GDM1 (cell line): ENCODE data around the gene MSI2.

Experiments used
- DNase-seq: peaks from one replicate; lab custom pipeline; 2025; lab: John Stamatoyannopoulos, UW

The MSI2 gene

DNA sequence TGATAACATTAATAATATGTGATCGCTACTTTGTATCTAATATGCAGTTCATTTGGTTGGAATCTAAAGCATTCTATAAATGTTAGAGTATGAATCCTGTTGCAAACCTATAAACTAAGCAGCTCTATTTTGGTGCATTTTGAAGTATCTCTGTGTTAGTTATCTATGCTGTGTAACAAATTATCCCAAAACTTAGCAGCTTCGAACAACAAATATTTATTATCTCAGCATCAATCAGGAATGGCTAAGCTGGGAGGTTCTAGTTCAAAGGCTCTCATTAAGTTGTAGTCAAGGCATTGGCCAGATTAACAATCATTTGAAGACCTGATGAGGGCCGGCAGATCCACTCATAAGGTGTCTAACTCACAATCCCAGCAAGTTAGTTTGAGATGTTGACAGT, 10.1 kb upstream of the MSI2 start:
- no peak for DNase-seq

DNA sequence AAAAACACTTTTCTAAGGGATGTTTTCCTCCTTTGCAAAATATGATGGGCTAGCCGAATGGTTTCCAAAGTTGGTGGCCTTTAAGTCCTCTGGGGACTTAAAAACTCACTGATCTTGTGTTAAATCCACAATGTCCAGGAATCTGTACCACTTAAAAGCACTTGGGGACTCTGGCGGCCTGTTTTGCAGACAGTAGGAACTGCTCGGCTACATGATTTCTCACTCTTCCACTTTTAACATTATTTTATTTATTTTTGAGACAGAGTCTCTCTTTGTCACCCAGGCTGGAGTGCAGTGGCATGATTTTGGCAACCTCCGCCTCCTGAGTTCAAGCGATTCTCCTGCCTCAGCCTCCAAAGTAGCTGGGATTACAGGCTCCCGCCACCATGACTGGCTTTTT, 9.1 kb upstream of the MSI2 start:
- DNase-seq: no peak

DNA sequence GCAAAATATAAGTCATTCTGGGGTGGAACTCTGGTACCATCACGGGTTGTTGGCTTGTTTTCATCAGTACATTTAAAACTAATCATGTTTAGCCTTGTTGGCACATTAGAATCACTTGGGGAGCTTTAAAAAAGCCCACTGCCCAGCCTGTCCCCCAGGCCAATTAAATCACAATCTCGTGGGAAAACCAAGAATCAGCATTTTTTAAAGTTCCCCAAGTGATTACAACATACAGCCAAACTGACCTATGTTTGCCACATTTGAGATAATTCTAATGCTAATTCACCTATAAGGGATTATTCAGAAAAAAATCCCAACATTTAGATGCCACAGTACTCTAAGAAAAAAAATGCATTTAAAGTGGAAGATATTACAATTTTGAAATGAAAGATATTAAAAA, 8.4 kb upstream of the MSI2 start:
- DNase-seq: no peak

DNA sequence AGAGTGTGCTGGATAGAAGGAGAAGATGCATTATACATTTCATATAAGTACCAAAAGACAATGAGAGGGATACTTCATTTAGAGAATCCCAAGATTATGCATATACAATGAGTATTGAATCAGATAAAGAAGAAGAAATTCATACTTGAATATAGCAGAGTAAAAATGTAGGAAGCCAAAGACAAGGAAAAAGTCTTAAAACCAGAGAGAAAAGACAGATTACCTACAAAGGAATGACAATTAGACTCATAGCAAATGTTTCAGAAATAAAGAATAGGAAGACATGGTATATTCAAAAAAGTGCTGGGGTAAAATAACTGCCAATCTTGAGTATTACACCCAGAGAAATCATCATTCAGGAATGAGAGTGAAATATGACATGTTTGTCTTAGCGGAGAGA, 6.8 kb upstream of the MSI2 start:
- no peak for DNase-seq

DNA sequence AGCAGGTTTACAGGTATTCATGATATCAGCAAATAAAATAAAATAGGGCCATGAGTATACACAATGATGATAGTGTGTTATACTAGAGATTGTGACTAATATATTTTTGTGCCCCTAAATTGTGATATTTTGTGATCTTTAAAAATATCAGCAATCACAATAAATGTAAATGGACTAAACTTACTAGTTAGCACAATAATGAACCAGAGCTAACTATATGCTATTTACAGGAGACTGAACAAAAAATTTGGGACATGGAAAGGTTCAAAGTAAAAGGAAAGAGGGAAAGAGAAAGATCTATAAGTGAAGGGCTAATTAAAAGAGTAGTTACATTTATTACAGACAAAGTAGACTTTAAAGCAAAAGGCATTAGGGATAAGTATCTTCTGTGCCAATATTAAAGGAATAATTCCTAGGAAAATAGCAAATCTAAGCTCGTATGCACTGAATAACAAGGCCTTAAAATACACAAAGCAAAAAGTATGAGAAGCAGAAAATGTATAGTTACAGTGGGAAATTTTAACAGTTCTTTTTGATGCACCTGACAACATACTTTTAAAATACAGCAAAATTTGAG, 5.0 kb upstream of the MSI2 start:
- no peak for DNase-seq

DNA sequence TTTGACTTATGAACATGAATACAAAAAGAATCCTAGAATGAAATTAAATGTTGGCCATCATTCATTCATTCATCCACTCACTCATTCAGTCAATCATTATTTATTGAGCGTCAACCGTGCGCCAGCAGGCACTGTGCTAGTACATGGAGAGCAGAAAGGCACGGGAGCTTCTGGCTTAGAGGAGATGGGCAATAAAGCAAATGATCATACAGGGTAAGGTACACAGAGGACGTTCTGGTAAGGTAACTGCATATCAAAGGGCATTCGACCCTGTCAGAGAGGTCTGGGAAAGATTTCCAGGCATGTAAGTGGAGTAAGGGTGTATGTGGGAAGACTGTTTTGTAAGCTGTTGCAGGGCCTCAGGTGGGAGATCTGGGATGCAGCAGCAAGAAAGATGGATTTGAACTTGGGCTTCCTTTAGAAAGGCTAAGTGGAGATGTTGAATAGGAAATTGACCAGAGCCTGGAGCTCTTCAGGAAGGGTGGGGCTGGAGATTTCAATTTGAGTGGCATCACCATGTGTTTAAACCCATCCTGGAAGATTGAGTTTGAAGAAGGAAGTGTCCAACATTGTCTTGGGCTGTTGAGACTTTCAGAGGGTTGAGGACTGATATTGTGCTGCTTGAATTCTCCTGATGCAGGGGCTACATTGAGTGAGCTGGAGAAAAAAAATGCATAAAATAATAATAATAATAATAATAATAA, 2.8 kb upstream of the MSI2 start:
- no peak for DNase-seq

DNA sequence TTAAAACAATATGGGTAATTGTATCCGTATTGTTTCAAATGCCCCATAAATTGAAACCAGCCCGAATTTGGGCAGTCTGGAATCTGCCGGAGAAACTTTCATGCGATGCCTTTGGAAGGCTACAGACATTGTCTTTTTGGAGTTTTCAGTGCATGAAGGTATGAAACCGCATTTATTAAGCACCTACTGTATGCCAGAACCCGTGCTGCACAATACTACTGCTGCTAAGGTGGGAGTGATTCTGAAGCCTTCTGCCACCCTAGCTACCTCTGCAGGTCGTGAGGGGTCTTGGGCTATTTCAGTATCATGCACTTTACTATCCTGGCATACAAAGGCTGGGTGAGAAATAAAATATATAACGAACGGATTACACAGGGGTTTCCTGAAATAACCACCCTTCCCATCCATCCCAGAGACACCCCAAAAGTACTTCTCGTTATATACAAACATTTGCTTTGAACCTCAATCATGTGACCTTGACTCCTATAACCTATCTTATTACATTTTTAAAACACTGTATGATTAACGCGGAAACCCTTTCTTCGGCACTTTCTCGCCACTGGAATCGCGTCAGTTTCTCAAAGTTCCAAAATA, 1.0 kb upstream of the MSI2 start:
- no peak for DNase-seq

DNA sequence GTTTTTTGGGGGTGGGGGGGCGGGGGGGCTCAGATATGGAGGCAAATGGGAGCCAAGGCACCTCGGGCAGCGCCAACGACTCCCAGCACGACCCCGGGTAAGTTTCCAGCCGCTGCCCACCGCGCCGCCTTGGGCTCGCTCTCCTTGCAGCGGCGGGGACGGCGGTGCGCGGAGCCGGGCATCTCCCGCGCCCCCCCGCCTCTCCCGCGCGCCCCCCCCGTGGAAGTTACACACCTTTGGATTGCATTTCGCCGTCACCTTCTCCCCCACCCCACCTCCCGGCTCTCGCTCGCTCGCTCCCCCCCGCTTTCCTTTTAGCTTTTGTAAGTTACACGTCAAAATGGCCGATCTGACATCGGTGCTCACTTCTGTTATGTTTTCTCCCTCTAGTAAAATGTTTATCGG, 387 bp downstream of the MSI2 start:
- DNase-seq: no peak

DNA sequence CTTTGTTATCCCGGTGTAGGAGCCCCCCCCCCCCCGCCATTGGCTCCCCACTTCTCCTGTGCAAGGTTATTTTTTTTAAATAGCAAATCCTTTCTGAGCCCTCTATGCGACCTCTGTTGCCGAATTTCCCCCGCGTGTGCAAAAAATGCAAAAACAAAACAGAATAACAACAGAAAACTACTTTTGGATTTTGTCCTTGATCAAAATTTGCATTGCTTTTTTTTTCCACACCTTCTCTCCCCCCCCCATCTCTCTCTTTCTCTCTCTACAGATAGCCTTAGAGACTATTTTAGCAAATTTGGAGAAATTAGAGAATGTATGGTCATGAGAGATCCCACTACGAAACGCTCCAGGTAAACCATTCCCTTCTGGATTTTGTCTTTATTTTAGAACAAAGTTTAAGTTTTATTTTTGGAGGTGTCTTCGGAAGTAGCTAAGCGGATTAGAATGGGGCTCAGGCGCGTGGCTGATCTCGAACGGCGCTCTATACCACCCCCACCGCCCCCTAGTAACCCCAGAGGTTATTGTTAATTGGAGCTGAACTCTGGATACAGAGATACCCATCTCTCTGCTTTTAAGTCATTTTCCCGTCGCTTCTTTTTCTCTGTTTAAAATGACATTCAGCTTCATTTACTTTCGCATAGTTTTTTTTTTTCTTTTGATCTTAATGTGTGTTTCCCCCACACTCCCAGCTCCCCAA, 1.0 kb downstream of the MSI2 start:
- no peak for DNase-seq

DNA sequence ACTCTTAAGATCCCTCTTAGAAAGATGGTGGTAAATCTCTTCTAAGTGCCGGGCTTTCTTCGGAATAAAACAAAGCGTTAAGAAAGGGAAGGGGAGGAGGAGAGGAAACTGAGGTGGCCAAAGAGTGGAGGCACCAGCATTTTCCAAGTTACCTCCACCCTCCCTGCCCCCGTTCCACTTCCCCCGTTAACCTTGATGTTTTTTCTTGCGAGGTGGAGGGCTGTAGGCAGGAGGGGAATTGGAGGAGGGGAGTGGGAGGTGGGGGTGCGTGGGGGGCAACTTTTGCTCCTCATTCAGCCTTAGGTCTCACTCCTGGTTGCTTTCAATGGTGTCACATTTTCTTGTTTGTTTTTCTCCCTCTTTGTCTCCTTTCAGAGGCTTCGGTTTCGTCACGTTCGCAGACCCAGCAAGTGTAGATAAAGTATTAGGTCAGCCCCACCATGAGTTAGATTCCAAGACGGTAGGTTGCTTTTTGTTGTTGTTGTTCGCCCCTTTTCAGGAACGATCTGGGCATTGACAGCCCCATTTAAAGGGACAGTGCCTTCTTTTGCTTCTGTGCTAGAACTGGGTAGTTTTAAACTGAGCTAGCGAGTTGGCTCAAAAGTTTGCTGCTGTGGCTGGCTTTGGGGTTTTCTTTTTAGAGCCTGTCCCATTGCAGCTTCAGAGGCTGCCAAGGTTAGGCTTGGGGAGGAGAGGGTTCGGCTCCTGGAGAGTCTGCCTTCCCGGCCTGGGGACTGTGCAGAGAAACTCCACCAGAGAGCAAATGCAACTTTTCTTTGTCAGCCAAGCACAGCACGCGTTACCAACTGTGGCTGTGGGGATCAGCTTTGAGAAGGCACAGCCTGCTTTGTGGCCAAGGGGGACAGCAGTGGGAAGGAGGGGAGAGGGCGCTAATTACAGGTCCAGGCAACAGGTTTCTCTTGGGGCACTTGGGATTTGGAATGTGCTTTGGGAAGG, 1.9 kb downstream of the MSI2 start:
- DNase-seq: no peak

DNA sequence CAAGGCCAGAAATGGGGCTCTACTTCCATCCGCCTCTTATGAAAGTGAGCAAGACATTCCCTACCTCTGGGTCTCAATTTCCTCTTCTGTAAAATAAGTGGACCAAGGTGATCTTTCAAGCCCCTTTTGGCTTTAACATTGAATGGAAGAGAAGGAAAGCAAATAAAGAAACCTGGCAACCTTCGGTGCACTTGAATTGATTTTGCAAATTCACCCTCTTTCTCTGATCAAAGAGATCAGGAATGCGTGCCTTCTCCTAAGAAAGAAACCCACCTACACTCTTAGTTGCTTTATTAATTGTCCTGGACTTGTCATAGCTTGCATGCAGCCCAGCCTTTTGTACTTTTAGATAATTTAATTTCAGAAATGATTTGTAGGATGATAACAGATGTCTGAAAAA, 3.0 kb downstream of the MSI2 start:
- no peak for DNase-seq

DNA sequence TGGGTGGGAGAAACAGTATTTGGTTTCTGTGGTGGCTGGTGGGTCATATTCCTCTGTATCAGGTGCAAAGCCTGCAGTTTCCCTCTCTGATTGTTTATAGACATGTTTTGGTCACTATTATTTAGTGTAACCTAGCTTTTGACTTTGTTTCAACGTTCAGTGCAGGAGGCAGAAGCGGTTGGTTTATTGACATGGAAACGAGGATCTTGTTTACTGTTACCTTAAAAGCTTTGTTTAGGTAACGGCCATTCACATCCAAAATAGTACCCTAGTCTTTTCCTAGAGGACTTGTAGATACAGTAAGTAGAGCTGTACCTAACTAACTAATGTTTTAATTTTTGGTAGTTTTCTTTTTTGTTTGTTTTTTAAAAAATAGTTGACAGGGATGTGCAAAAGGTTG, 3.5 kb downstream of the MSI2 start:
- no peak for DNase-seq

DNA sequence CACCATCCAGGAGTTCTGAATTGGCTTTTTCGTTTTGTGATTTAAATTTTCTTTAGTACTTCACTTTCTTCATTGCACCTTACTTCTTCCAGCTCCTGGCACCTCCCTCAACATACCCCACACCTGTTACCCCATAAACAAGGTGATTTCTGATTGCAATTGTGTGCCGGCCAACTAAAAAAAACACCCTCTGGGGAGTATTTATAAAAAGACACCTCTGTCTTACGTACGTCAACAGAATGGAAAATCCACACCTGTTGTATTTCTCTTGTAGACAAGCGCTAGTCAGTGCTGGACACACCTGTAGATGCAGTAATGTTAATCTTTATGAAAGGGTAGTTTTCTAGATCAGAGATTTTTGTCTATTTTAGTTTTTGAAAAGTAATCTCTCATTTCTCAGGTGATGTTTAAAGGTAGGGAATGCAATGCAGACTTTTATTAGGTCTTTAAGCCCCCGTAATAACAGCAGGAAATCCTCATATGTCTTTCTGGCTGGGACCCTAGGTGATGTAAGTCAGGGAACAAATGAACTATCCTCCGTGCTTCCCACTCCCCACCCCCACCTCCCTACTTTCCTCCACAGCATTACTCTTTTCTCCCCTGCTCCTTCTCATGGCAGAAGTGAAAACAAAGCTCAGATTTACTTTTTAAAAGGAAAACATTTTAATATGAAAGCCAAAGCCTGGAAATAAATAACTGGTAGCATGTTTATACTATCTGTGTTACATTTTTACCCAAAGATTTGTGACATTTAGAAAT, 4.2 kb downstream of the MSI2 start:
- no peak for DNase-seq

DNA sequence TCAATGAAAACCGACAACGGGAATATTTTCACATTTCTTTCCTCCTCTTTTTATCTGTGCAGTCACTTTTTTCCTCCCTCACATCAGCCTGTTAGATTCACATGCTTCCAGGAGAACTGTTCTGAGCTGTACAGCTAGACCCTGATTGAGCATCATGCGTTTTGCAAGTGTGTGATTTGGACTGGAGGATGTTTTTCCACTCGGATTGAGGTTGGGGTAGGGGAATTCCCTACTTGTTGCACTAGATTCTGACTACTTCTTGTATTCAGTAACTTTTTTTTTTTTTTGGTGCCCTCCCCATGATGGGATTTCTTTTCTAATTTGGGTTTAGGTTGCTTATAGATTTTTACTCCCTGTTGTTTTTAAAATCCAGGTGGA, 4.8 kb downstream of the MSI2 start:
- DNase-seq: no peak

DNA sequence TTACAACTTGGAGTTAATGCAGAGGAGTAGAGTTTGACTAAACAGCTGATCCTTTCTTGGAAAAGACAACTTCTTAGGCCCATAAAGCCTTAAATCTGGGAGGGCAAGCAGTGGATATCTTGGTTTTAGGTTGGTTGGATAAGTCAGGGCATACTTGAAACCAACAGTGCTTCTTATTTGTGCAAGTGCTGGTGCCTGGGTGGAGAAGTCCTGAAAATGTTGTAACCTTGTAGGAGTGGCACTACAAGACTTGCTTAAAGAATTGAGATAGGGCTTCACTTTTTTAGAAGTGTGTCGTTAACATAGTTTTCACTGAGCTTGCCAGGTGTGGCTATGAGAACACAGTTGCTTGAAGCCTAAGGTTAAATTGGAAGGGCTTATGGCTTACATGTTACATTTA, 6.2 kb downstream of the MSI2 start:
- DNase-seq: no peak

DNA sequence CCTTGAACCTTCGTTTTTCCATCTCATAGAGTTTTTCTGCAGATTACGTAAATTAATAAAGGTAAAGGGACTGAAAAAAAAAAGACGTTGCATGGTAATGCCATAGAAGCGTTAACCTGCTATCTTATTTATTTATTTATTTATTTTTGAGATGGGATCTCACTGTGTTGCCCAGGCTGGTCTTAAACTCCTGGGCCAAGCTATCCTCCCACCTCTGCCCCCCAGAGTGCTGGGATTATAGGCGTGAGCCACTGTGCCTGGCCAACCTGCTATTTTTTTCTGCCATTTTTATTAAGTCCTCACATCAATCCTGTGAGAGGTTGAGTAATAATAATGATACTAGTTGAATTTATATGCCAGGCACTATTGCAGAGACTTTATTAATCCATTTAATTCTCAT, 7.9 kb downstream of the MSI2 start:
- no peak for DNase-seq

DNA sequence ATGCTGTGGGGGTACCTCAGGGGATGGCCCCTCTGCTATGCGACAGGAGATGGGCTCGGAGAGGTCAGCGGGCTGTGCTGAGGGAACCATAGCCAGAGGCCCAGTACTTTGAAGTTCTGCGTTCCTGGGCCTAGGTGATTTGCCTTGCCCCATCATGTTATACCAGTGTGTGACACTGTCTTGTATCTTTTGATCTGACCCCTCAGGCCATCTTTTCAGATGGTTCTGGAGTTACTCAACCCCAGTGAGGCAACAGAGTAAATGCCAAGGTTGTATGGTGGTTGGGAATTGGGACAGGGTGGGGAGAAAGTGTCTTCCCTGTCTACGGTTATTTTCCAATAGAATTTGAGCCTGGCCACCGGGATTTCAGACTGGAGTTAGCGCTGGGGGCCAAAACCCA, 8.5 kb downstream of the MSI2 start:
- DNase-seq: no peak

DNA sequence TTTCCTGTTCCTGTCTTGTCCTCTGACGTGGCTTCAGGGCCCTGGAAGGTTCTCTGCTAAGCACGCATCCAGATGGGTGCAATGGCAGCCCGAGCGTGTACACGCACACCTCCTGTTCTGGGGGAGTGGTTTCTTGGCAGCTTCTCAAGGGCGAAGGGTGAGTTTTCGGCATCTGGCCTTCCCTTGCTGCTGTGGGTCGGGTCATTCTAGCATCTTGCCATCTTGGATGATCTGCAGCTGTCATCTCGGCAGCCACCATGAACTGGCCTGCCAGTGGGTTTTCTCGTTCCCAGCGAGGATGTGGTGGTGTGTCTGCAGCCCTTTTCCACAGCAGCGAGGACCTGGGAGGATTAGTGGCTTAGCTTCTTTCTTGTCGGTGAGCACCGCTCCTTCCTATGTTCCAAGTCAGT, 10.6 kb downstream of the MSI2 start:
- DNase-seq: no peak

DNA sequence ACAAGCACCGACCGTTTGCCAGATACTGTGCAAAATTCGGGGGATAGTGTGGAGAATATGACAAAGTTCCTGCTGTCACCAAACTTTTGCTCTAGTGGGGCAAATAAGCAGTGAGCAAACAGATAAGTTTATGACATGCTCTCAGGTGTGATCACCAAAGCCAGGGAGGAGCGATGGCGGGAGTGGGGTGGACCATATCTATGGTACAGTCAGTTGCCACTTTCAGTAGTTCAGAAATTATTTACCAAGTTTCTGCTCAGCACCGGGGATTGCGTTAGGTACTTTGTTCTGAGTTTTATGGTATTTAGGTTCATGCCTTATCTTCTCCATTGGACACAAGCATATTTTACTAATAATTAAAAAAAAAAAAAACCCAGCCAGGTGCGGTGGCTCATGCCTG, 11.9 kb downstream of the MSI2 start:
- DNase-seq: no peak

DNA sequence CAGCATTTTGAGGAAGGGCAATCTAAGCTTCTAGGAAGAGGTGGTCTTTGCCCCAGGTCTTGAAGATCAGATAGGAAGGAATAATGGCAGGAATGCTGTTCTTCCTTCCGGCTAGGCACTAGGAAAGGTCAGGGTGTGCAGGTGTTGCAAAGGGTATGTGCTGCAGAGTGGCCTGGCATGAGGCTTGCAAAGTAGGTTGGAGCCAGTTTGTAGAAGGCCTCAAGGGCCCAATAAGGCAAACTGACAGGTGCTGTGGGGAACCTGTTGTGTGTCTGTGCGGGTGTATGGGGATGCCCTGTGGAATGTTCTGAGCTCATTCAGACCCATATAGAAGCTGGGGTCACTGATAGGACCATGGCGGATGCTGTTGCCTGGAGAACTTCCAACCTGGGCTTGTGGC, 12.7 kb downstream of the MSI2 start:
- no peak for DNase-seq

DNA sequence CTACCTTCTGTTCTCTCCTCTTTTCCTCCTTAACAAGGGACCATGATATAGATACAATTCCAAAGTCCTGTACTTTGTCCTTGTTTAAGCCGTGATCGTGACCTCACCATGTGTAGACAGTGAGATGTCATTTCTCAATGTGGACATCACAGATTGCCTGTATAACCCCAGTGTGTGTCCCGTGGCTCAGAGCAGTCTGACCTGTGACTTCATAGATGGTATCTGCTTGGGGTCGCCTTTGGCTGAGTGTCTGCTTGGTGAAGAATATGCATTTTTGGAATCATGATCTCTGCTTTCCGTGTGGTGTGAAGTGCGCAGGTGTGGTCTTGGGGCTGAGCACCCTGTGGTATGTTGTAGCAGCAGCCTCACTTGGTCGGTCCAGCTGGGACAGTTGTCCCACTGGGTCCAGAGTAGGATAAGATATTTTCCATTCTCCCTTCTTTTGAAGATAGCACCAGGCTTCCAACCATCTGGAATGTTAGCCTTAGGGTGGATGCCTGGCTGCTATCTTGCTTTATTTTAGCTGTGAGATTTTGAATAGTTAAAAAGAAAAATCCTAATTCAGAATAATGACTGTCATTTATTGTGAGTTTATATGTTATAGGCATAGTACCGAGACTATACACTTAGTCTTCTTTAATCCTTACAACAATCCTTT, 13.4 kb downstream of the MSI2 start:
- no peak for DNase-seq
